ENCODE data around the gene MYO18B. TPM values are rescaled to one million over a fixed set of nuclear protein-coding genes. Genes with fewer than 3 reads are reported as not detected.
"Not testable (repeated sequence)": the region's sequence is repeated elsewhere in the genome, so short reads cannot be mapped to it uniquely, and the experiment has no call there.

The MYO18B gene
- total and polyA plus RNA-seq, 2 donors from 2014 or later: 0.19 to 0.41 TPM

GRCh38 chr22:25972397-25972796 is 230.4 kb downstream of the MYO18B start:
- FAIRE-seq: no peak
- intact Hi-C loops (cut with DNase I): no loop called here

GRCh38 chr22:25976356-25976755 is 234.4 kb downstream of the MYO18B start:
- TF ChIP-seq, protein P1, sequence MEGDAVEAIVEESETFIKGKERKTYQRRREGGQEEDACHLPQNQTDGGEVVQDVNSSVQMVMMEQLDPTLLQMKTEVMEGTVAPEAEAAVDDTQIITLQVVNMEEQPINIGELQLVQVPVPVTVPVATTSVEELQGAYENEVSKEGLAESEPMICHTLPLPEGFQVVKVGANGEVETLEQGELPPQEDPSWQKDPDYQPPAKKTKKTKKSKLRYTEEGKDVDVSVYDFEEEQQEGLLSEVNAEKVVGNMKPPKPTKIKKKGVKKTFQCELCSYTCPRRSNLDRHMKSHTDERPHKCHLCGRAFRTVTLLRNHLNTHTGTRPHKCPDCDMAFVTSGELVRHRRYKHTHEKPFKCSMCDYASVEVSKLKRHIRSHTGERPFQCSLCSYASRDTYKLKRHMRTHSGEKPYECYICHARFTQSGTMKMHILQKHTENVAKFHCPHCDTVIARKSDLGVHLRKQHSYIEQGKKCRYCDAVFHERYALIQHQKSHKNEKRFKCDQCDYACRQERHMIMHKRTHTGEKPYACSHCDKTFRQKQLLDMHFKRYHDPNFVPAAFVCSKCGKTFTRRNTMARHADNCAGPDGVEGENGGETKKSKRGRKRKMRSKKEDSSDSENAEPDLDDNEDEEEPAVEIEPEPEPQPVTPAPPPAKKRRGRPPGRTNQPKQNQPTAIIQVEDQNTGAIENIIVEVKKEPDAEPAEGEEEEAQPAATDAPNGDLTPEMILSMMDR (IDR thresholded peaks at IDR 0.05; ENCODE audit: borderline replicate concordance, extremely low read depth, insufficient read depth): no peak
- Histone ChIP-seq H3K4me3 (ENCODE audit: low read length in 3 of 3) (no peak overlapping the region), H3K27me3 (ENCODE audit: control insufficient read depth, insufficient read depth, low read length) (no peaks in the 10 kb centered on the region), H3K4me1 (ENCODE audit: control insufficient read depth in 2 of 3, insufficient read depth in 2 of 3, low read depth in 1 of 3, low read length in 3 of 3) (no peaks in the 10 kb centered on the region), H3K36me3 (ENCODE audit: control insufficient read depth in 2 of 3, insufficient read depth in 3 of 3, low read length in 3 of 3) (no peaks in the 10 kb centered on the region), H3K27ac (ENCODE audit: low read depth in 2 of 2, low read length in 2 of 2) (no peak overlapping the region), H3K9me3 (ENCODE audit: control insufficient read depth in 2 of 3, insufficient read depth in 1 of 3, low read length in 3 of 3) (no peaks in the 10 kb centered on the region), H3K9ac (ENCODE audit: low read length in 3 of 3) (no peak overlapping the region)
- DNase-seq: no peak
- intact Hi-C loops (cut with DNase I): no loop called here
- no peak for FAIRE-seq

More at GRCh38 chr22:25972397-25972796, 230.4 kb downstream of the MYO18B start:
- TF ChIP-seq, protein P1 (IDR thresholded peaks at IDR 0.05; ENCODE audit: borderline replicate concordance, extremely low read depth, insufficient read depth): no peak
- DNase-seq: no peak
- Histone ChIP-seq H3K4me1 (ENCODE audit: control insufficient read depth in 2 of 3, insufficient read depth in 2 of 3, low read depth in 1 of 3, low read length in 3 of 3) (no peaks in the 10 kb centered on the region), H3K27ac (ENCODE audit: low read depth in 2 of 2, low read length in 2 of 2) (no peak overlapping the region), H3K9ac (ENCODE audit: low read length in 3 of 3) (no peak overlapping the region), H3K9me3 (ENCODE audit: control insufficient read depth in 2 of 3, insufficient read depth in 1 of 3, low read length in 3 of 3) (no peaks in the 10 kb centered on the region), H3K27me3 (ENCODE audit: control insufficient read depth, insufficient read depth, low read length) (no peaks in the 10 kb centered on the region), H3K36me3 (ENCODE audit: control insufficient read depth in 2 of 3, insufficient read depth in 3 of 3, low read length in 3 of 3) (no peaks in the 10 kb centered on the region), H3K4me3 (ENCODE audit: low read length in 3 of 3) (no peak overlapping the region)

- Histone ChIP-seq H3K27me3 (ENCODE audit: control insufficient read depth, insufficient read depth, low read length) (no peaks in the 10 kb centered on the region), H3K4me3 (ENCODE audit: low read length in 3 of 3) (no peak overlapping the region), H3K36me3 (ENCODE audit: control insufficient read depth in 2 of 3, insufficient read depth in 3 of 3, low read length in 3 of 3) (no peaks in the 10 kb centered on the region), H3K4me1 (ENCODE audit: control insufficient read depth in 2 of 3, insufficient read depth in 2 of 3, low read depth in 1 of 3, low read length in 3 of 3) (no peaks in the 10 kb centered on the region), H3K27ac (ENCODE audit: low read depth in 2 of 2, low read length in 2 of 2) (no peak overlapping the region), H3K9ac (ENCODE audit: low read length in 3 of 3) (no peak overlapping the region), H3K9me3 (ENCODE audit: control insufficient read depth in 2 of 3, insufficient read depth in 1 of 3, low read length in 3 of 3) (no peaks in the 10 kb centered on the region)
- TF ChIP-seq, protein P1 (IDR thresholded peaks at IDR 0.05; ENCODE audit: borderline replicate concordance, extremely low read depth, insufficient read depth): no peak
- intact Hi-C loops (cut with DNase I): no loop called here
- FAIRE-seq: no peak
- no peak for DNase-seq
These were observed 238.0 kb downstream of the MYO18B start for GRCh38 chr22:25979968-25980367.

- H3K9me3 ChIP-seq (ENCODE audit: control insufficient read depth in 2 of 3, insufficient read depth in 1 of 3, low read length in 3 of 3); FAIRE-seq; H3K9ac ChIP-seq (ENCODE audit: low read length in 3 of 3); H3K36me3 ChIP-seq (ENCODE audit: control insufficient read depth in 2 of 3, insufficient read depth in 3 of 3, low read length in 3 of 3); H3K27me3 ChIP-seq (ENCODE audit: control insufficient read depth, insufficient read depth, low read length); intact Hi-C loops (cut with DNase I); H3K4me1 ChIP-seq (ENCODE audit: control insufficient read depth in 2 of 3, insufficient read depth in 2 of 3, low read depth in 1 of 3, low read length in 3 of 3); H3K4me3 ChIP-seq (ENCODE audit: low read length in 3 of 3); H3K27ac ChIP-seq (ENCODE audit: low read depth in 2 of 2, low read length in 2 of 2); DNase-seq: not testable (repeated sequence)
These were observed 242.9 kb downstream of the MYO18B start for GRCh38 chr22:25984911-25985310.
